ENCODE results near the gene MUC12.
"Not testable (repeated sequence)": the region's sequence is repeated elsewhere in the genome, so short reads cannot be mapped to it uniquely, and the experiment has no call there.

The MUC12 gene

GRCh38 chr7:101060992-101061391 lies 91.6 kb downstream of the MUC12 start:
- DNase-seq (ENCODE audit: low spot score) = no peak

GRCh38 chr7:101064176-101064550 lies 94.8 kb downstream of the MUC12 start:
- not testable (repeated sequence) for DNase-seq (ENCODE audit: low spot score)

GRCh38 chr7:101065162-101065561 lies 95.8 kb downstream of the MUC12 start:
- not testable (repeated sequence) for DNase-seq (ENCODE audit: low spot score)

- DNase-seq (ENCODE audit: low spot score) = no peak
Measured at GRCh38 chr7:101066141-101066832, 96.9 kb downstream of the MUC12 start.

GRCh38 chr7:101066833-101067177 lies 97.4 kb downstream of the MUC12 start:
- DNase-seq (ENCODE audit: low spot score) = no peak

GRCh38 chr7:101068401-101068800 lies 99.0 kb downstream of the MUC12 start:
- DNase-seq (ENCODE audit: low spot score) = no peak
